Measurements from ENCODE around the gene GTF3C1. TPM values are rescaled to one million over a fixed set of nuclear protein-coding genes. Genes with fewer than 3 reads are reported as not detected.

Gene GTF3C1
- total and polyA plus RNA-seq, 2 experiments from 2014 or later = 33.4 to 52.1 TPM

- Histone ChIP-seq H3K4me3 (no peak overlapping the region), H3K9me2 (ENCODE audit: insufficient read depth) (no peaks in the 10 kb centered on the region), H4K20me1 (ENCODE audit: insufficient read depth) (no peaks in the 10 kb centered on the region), H3K9ac (no peak overlapping the region), H3K79me2 (ENCODE audit: insufficient read depth) (no peaks in the 10 kb centered on the region), H3K4me1 (ENCODE audit: insufficient read depth) (no peaks in the 10 kb centered on the region), H3K27ac (no peak overlapping the region), H3K4me2 (ENCODE audit: unreplicated experiment) (no peak overlapping the region), H3K9me3 (ENCODE audit: low read depth) (peaks cover 1% of the 10 kb centered on the region), H3F3A (ENCODE audit: insufficient read depth) (no peaks in the 10 kb centered on the region; the same call in 1 of the 2 replicates), H2AFZ (no peak overlapping the region), H3K36me3 (ENCODE audit: low read depth) (no peaks in the 10 kb centered on the region), H3K27me3 (replicated peaks; ENCODE audit: insufficient read depth) (no peaks in the 10 kb centered on the region)
- in situ Hi-C loops (cut with MboI) = no loop called here
- TF ChIP-seq EZH2phosphoT487 (IDR thresholded peaks at IDR 0.05; ENCODE audit: insufficient read depth, low read depth) = no peak
- TF ChIP-seq EZH2 (IDR thresholded peaks at IDR 0.05; ENCODE audit: insufficient read depth, poor library complexity, severe bottlenecking) = no peak
- 67 to 72% methylated on average over 4 of the region's 4 CpGs for WGBS, 2 experiments (ENCODE audit: low coverage in 1 of 2, low lambda C conversion rate in 2 of 2, missing lambda C conversion rate in 2 of 2)
- DNase-seq = no peak
Observed at GRCh38 chr16:27417047-27417671, 132.6 kb downstream of the GTF3C1 start.

- Histone ChIP-seq H3K4me2 (ENCODE audit: unreplicated experiment) (no peak overlapping the region), H3K4me1 (ENCODE audit: insufficient read depth) (no peaks in the 10 kb centered on the region), H3K27me3 (replicated peaks; ENCODE audit: insufficient read depth) (no peaks in the 10 kb centered on the region), H2AFZ (no peak overlapping the region), H3K27ac (no peak overlapping the region), H3F3A (ENCODE audit: insufficient read depth) (no peaks in the 10 kb centered on the region), H3K4me3 (no peak overlapping the region), H3K9me2 (ENCODE audit: insufficient read depth) (no peaks in the 10 kb centered on the region), H3K36me3 (ENCODE audit: low read depth) (no peaks in the 10 kb centered on the region), H3K9ac (no peak overlapping the region), H3K79me2 (ENCODE audit: insufficient read depth) (no peaks in the 10 kb centered on the region), H3K9me3 (ENCODE audit: low read depth) (no peaks in the 10 kb centered on the region), H4K20me1 (ENCODE audit: insufficient read depth) (no peaks in the 10 kb centered on the region)
- no peak for TF ChIP-seq EZH2phosphoT487 (IDR thresholded peaks at IDR 0.05; ENCODE audit: insufficient read depth, low read depth)
- TF ChIP-seq EZH2 (IDR thresholded peaks at IDR 0.05; ENCODE audit: insufficient read depth, poor library complexity, severe bottlenecking) = no peak
- in situ Hi-C loops (cut with MboI) = no loop called here
- DNase-seq = no peak
- 67 to 74% methylated on average over 6 of the region's 6 CpGs for WGBS, 2 experiments (ENCODE audit: low coverage in 1 of 2, low lambda C conversion rate in 2 of 2, missing lambda C conversion rate in 2 of 2)
Observed at GRCh38 chr16:27414788-27415431, 134.8 kb downstream of the GTF3C1 start.

GRCh38 chr16:27413956-27414355 lies 135.8 kb downstream of the GTF3C1 start:
- no peak overlapping the region for H3K9ac ChIP-seq
- WGBS, 2 experiments (ENCODE audit: low coverage in 1 of 2, low lambda C conversion rate in 2 of 2, missing lambda C conversion rate in 2 of 2) = 86 to 88% methylated on average over 2 of the region's 2 CpGs
- H3K4me1 ChIP-seq (ENCODE audit: insufficient read depth) = no peaks in the 10 kb centered on the region
- H3K36me3 ChIP-seq (ENCODE audit: low read depth) = no peaks in the 10 kb centered on the region
- TF ChIP-seq EZH2 (IDR thresholded peaks at IDR 0.05; ENCODE audit: insufficient read depth, poor library complexity, severe bottlenecking) (no peak), EZH2phosphoT487 (IDR thresholded peaks at IDR 0.05; ENCODE audit: insufficient read depth, low read depth) (no peak)
- H4K20me1 ChIP-seq (ENCODE audit: insufficient read depth) = no peaks in the 10 kb centered on the region
- no peaks in the 10 kb centered on the region for H3K79me2 ChIP-seq (ENCODE audit: insufficient read depth)
- in situ Hi-C loops (cut with MboI) = no loop called here
- H2AFZ ChIP-seq = no peak overlapping the region
- no peak for DNase-seq
- H3F3A ChIP-seq (ENCODE audit: insufficient read depth) = no peaks in the 10 kb centered on the region
- H3K9me2 ChIP-seq (ENCODE audit: insufficient read depth) = no peaks in the 10 kb centered on the region
- H3K9me3 ChIP-seq (ENCODE audit: low read depth) = no peaks in the 10 kb centered on the region
- H3K27me3 ChIP-seq (replicated peaks; ENCODE audit: insufficient read depth) = no peaks in the 10 kb centered on the region
- H3K4me2 ChIP-seq (ENCODE audit: unreplicated experiment) = no peak overlapping the region
- H3K27ac ChIP-seq = no peak overlapping the region
- H3K4me3 ChIP-seq = no peak overlapping the region

- Histone ChIP-seq H3K9me3 (ENCODE audit: low read depth) (no peaks in the 10 kb centered on the region), H3K4me1 (ENCODE audit: insufficient read depth) (peaks cover 14% of the 10 kb centered on the region), H3K36me3 (ENCODE audit: low read depth) (no peaks in the 10 kb centered on the region), H3K79me2 (ENCODE audit: insufficient read depth) (no peaks in the 10 kb centered on the region), H3K4me3 (no peak overlapping the region), H3K9me2 (ENCODE audit: insufficient read depth) (no peaks in the 10 kb centered on the region), H3K9ac (no peak overlapping the region), H2AFZ (no peak overlapping the region), H3K4me2 (ENCODE audit: unreplicated experiment) (no peak overlapping the region), H3K27me3 (replicated peaks; ENCODE audit: insufficient read depth) (no peaks in the 10 kb centered on the region), H4K20me1 (ENCODE audit: insufficient read depth) (no peaks in the 10 kb centered on the region), H3F3A (ENCODE audit: insufficient read depth) (peaks cover 13% of the 10 kb centered on the region; the same call in 1 of the 2 replicates), H3K27ac (no peak overlapping the region)
- DNase-seq = no peak
- 77 to 84% methylated on average over 1 of the region's 1 CpG for WGBS, 2 experiments (ENCODE audit: low coverage in 1 of 2, low lambda C conversion rate in 2 of 2, missing lambda C conversion rate in 2 of 2)
- in situ Hi-C loops (cut with MboI) = no loop called here
- TF ChIP-seq EZH2phosphoT487 (IDR thresholded peaks at IDR 0.05; ENCODE audit: insufficient read depth, low read depth) = no peak
- no peak for TF ChIP-seq EZH2 (IDR thresholded peaks at IDR 0.05; ENCODE audit: insufficient read depth, poor library complexity, severe bottlenecking)
Observed at GRCh38 chr16:27410761-27411160, 139.0 kb downstream of the GTF3C1 start.

Other genes starting within 250 kb of the GTF3C1 start
- gene IL4R, start 235.9 kb downstream of the GTF3C1 start, total RNA-seq (2014; rRNA removed; shearing (Covaris generic)) = 17.7 and 18.5 TPM in 2 replicates
- gene IL4R, start 235.9 kb downstream of the GTF3C1 start, polyA plus RNA-seq (2016; fragmentation: Nextera tagmentation; extraction: Ambion mirVana) = 11.3 and 11.7 TPM in 2 replicates
- 0.76 and 1.5 TPM in 2 replicates for gene IL21R, start 147.7 kb downstream of the GTF3C1 start, total RNA-seq (2014; rRNA removed; shearing (Covaris generic))
- gene IL21R, start 147.7 kb downstream of the GTF3C1 start, polyA plus RNA-seq (2016; fragmentation: Nextera tagmentation; extraction: Ambion mirVana) = 0.90 and 1.2 TPM in 2 replicates
- 6.2 and 8.5 TPM in 2 replicates for gene KATNIP, start 231 bp upstream of the GTF3C1 start, total RNA-seq (2014; rRNA removed; shearing (Covaris generic))
- 4.8 and 6.9 TPM in 2 replicates for gene KATNIP, start 231 bp upstream of the GTF3C1 start, polyA plus RNA-seq (2016; fragmentation: Nextera tagmentation; extraction: Ambion mirVana)